Stimulated activated CD8-positive, alpha-beta memory T cell treated with anti-CD3 and anti-CD28 coated beads, Interleukin-7, amount 100 ng/mL, for 48 hours (primary cell): ENCODE measurements around the gene PKN2.

ENCODE experiments used
- DNase-seq, 2 donors: peaks; one replicate each; pipeline ENCODE4 v3.0.0-alpha.2; 2020; ENCODE audit warnings: low read depth in 1 of 2; ENCODE audit errors: extremely low read depth in 1 of 2

The PKN2 gene

DNA sequence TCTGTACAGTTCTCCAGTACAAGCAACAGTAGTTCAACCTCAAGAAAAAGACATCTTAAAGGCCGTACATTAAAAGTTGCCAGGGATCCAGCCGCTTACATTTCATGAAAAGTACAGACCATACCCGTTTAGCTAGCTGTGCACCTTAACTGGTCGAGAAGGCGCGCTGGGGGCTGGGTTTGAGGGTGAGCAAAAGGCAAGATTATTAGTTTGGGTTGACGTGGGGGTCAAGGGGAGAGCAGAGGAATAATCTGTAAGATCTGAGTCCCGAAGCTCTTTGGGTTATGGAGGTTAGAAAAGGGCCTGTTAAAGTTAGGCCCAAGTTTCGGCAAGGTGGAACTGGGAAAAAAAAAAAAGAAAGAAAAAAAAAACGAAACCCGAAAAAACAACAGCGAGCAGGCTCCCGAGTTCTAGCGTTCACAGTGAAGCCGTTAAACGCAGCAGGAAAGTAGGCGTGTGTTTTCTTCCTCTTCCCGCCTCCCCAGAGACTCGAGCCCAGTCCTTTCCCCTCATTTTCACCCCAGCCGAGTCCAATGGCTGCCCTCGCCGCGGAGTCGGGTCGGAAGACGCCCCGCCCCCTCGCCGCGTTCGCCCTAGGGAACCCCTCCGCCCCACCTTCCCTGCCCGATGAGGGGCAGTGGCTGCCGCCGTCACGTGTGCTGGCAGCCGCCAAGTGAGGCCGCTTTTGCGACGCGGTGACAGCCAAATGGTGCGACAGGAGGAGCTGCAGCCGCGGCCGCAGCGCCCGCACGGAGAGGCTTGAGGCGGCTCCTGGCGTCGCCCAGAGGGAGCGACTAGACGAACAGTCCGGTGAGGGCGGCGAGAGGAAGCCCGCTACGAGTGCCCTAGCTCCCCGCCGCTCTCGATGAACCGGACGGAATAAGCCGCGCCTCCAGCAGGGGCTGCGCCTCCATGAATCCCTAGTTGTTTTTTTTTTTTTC is at the start of gene PKN2:
TSS of gene PKN2 (plus strand) at position 733 of the 941 bp plus-strand sequence. CDS start 308 bp downstream, outside the sequence.
- DNase-seq: peak; percentile 95 to 96

DNA sequence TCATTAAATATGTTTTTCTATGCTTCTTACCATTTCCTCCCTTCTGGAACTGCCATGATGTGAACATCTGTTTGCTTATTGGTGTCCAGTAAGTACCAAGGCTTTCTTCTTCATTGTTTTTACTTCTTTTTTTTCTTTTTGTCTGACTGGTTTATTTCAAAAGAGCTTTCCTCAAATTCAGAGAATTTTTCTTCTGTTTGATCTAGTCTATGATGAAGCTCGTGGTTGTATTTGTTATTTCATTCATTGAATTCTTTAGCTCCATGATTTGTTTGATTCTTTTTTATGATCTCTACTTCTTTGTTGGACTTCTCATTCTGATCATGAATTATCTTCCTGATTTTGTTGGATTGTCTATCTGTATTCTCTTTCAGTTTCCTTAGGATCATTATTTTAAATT is 49.5 kb upstream of the PKN2 start:
- DNase-seq: no peak

DNA sequence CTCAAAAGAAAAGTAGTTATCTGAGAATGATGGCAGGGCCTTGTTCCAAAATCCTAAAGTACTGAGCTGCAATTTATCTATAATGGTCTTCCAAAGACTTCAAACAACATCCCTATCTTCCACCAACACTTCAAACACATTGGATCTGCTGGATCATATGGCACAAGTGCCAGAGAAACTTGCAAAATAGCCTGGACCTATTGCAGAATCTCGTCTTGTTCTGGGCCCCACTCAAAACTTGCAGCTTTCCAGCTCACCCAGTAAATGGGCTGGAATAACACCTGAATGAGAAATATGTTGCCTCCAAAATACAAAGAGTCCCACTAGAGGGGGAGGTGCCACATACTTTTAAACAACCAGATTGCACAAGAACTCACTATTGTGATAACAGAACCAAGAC is 44.0 kb upstream of the PKN2 start:
- no peak for DNase-seq

DNA sequence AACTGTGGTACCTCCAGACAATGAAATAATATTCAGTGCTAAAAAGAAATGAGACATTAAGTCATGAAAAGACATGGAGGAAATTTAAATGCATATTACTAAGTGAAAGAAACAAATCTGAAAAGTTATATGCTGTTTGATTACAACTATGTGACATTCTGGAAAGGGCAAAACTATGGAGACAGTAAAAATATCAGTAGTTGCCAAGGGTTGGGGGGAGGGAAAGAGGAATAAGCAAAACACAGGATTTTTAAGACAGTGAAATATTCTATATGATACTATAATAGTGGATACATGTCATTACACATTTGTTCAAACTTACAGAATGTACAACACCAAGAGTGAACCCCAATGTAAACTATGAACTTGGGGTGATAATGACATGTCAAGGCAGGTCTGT is 38.2 kb upstream of the PKN2 start:
- DNase-seq: no peak

DNA sequence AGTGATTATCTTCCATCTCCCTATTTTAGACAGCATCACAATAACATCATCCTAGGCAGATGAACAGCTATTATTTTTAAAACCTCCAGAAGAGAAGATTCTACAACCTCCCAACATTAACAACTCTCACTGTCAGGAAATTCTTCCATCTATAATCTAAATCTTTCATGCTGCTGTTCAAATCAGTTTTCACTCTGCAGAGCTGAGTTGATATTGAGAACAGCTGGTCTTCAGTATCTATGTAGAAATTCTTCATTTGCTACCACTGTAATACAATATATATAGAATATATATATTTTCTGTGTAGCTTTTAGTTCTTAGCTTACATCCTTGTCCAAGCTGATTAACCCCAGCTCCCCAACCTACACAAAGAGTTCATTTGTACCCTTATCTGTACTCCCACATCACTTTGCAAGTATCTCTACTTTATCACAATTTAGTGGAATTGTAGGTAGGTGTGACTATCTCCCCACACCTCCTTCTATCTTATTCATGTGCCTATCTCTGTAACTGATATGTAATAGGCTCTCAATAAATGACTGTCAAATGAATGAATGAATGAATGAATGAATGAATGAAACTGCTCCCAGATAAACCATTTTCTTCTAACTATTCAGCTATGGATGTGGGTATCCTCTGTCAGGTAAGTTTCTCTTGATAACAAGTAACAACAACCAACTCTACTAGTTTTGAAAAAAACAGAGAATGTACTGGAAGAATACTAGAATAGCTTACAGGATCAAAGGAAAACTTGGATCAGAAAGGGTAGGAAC is 37.4 kb upstream of the PKN2 start:
- DNase-seq: no peak

DNA sequence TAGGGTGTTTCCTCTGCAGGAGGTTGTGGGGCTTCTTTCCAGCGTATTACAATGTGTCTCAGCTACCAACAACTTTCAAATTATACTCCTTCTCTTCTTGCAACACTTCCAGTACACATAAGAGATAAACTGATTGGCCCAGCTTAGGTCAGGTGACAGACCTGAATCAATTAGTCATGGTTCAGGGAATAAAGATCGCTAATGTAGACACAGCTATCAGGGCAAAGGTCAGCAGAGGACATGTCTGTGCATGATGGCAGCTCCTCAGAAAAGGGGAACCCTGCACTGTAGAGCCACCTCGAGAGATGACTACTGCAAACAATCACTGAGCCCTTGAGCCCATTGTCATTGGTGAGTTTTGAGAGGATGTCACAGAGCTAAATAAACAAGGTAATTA is 36.8 kb upstream of the PKN2 start:
- no peak for DNase-seq

DNA sequence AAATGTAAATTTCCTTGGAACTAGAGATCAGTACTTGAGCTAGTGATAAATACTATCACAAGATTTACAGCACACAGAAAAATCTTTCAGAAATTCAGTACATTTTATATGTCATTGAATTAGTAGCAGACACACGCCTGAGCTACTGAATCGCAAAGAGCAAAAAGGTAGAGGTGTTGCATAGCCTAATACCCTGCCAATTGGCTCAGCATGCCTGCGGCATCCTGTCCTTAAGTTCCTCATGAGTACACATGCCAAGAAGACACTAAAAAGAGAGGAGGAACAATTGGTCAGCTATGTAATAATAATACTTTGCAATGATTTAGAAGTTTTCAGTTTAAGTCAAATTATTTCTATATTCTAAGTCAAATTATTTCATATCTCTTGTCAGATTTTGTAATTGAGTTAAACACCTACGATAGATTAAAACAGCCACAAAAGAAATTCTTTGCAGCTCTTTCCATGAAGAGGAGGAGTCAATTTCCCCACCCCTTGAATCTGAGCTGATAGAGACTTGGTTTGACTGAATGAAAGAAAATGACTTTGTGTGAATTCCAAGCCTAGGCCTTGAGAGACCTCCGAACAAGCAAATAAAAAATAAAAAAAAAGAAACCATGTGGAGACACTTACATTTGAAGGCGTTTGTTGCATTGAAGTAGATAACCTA is 36.2 kb upstream of the PKN2 start:
- DNase-seq: no peak

DNA sequence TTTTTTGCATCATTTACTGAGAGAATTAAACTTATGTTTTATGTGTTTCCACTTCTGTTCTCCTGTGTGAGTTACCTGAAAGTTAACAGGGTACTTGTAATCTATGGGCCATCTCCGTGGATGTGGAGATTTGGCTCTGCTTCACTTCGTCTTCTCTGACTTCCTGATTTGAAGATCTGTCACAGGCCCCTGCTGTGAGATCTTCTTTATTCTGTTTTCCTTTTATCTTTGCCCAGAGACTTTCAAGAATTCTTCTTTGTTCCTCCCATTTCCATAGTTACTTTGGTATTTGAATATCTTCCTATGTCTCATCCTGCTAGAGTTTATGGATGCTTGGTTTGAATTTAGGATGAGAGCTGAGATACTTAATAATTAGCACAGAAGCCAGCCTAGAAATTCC is 35.4 kb upstream of the PKN2 start:
- DNase-seq: no peak

DNA sequence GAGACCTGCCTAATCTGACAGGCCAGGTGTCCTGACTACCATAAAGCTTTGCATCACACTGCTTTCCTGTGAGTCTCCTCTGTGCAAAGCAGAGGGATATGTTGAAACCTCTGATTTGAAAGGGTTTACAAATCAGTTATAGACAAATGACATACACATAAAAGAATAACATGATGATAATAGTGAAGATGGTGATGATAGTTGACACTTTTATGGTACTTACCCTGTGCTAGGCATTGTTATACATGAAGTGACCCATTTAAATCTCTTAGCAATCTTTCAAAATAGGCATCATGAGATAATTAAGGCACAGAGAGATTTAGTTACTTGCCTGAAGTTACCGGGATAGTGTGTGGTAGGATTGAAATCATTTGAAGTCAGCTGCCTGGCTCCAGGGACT is 34.1 kb upstream of the PKN2 start:
- DNase-seq: no peak

DNA sequence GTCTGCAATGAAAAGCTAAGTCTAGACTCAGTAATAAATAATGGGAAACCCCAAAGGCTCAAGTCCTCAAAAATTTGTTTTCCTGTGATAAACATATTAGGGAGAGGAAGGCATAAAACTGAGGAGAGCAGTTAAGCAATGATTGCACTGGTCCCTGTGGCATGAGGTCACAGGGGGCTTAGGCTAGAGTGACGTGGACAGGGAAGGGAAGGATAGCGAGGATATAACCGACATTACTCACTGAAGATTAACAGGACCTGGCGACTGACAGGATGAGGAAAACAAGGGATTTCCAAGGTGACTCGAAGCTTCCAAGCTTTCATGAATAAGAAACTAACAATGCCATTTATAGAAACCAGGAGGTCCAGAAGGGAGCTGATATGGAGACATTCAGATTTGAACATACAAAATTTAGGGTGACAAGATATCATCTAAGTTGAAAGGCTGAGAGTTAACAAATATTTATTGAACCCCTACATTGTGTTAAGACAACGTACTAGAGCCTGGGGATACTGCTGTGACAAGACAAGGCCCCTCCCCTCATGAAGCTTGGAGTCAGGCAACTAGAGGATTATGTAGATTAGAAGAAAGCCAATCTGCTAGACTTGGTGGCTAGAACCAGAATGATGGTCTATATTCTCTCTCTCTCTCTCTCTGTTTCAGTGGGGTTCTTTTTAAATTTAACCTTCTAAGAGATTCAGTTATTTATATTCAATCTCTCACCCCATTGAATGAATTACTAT is 33.2 kb upstream of the PKN2 start:
- no peak for DNase-seq

DNA sequence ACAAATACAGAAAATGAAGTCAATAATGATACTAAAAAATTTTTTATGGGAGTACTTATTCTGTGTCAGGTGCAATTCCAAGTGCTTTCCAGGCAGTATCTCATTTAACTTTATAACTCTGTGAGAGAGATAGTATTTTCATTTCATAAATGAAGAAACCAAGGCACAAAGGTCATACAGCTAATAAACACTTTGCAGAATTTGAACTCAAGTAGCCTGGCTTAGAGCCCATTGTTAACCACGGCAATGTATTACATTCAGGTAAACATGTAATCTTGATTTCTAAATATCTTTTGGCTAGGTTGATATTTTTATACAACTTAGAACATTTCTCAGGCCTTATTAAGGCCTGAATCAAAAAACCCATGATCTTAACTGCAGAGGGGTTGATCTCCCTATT is 28.9 kb upstream of the PKN2 start:
- DNase-seq: no peak

DNA sequence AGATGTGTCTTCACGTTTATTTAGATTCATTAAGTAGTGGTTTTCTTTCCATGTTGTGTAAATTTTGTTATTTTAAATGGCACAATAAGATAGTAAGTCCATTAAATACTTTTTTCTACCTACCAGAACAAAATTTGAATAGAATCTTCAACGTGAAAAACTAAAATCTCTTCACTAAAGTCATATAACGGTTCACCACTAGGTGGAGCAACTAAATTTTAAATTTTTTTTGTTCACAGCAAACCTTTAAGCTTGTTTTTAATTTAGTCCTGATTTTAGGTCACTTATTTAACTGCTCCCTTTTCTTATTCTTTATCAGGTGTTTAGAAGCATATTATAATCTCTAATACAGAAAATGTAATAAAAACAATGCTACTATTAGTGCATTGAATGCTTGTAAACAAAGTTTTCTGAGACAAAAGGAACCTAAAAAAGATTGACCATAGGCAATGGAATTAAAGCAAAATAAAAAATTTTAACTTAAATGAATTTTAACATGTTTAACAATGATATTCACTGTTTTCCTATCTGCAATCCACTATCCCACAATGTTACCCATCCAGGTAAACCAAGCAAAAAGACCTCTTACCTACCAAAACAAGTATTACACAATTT is 28.3 kb upstream of the PKN2 start:
- DNase-seq: no peak

DNA sequence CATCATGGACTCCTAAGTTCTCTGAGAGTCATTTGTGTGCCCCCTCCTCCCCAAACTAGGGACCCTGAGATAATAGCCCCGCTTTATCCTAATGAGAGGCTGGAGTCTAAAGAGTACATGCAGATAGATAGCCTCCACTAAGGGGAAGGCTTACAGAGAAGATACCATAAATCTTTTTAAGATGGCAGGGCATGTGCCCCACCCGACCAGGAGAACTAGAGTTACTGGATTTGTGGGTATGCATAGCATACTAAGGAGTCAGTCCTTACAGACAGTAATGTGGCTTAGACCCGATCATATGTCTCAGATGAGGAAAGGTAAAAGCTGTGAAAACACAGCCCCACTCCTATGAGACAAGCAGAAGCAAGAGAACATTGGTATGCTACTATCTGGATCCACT is 25.7 kb upstream of the PKN2 start:
- no peak for DNase-seq

DNA sequence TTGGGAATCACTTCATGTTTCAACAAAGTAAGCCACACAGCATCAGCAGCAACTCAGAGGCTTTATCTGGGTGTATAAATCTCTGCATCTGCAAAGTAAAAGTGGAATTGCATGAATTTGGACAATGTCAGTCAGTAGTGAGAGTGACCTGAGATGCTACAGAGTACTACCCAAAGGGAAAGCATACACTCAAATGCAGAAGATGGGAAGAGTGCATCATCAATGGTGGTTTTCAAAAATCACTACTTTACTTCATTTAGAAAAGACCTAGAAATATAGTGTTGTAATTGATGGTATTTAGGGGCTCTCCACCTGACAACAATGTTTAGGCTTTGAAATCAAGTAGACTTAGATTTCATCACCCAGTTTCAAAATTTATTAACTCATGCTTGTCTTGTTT is 24.5 kb upstream of the PKN2 start:
- DNase-seq: no peak

DNA sequence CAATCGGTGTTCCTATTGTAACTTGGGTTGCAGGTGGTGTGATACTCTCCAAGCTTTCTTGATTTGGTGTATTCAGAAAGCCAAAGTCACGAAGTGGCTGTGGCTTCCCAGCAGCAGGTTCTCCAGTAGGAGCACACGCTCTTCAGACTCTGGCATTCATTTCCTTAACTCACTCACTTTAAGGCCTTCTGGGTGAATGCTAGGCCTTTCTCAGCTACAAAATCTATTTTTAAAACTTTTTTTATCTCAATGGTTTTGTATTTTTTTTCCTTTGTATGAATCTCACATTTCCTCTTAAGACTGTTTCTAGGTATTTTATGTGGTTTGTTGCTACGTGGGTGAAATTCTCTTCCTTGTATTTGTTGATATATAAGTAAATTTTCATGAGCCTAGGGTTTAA is 22.9 kb upstream of the PKN2 start:
- DNase-seq: no peak

DNA sequence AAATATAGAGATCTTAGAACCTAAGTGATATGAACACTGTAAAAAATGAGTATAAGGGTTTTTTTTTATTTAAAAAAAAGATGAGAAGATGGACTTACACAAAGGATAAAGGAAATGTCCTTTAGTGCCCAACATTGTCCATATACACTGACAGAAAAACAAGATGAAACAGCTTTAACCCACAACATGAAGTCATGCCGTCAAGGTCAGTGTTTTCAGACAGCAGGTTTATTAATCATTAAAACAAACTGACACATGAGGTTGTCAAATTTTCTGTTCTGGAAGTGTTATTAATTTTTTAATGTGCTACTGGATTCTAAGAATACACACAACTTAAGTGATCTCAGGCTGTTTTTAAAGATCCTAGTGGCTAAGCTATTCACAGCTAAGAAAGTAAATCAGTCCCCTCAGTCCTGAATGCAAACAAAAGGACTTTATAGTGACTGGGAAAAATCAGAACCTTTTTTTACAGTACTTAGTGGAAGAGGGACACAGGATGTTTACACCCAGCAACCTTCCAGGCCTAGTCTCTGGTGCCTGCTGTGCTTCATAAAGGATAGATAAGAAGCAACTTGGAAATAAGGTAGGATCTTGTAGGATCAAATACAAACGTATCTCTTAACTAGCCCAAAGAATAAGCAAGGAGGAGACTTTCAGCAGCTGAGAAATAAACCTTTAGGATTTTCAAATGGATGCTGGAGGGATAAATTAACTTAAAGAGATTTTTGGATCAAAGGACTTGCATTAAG is 21.9 kb upstream of the PKN2 start:
- DNase-seq: no peak

DNA sequence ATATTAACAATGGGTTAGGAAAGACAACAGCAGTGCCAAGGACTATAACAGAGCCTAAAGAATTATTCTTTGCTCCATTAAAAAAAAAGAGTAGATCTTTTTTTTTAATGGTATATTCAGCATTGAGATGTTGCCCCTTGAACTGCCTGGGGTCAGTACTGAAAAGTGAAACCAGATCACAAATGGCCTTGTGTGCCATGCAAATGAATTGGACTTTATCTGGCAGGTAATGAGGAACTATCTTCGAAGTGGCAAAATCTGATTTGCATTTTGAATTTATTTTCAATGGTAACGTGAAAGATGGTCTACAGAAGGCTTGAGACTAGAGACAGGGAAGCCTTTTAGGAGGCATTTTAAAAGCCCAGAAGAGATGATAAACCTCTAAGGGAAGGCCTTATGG is 21.4 kb upstream of the PKN2 start:
- DNase-seq: no peak

DNA sequence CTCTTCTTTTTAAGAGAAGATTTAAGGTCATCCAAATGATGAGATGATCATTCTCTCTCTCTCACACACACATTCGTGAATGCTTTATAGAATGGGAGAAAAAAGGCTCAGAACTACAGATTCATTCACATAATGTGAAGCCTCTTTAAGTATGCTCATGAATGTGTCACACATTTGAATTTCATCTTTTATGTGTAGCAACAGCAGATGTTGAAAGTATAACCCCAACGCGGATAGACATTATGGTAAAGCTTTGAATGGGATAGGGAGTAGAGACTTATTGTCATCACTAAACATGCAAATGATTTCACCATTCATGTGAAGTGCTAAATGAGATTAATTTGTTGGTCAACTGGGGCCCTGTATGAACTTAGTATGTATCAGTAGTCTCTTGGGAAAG is 15.7 kb upstream of the PKN2 start:
- DNase-seq: no peak

DNA sequence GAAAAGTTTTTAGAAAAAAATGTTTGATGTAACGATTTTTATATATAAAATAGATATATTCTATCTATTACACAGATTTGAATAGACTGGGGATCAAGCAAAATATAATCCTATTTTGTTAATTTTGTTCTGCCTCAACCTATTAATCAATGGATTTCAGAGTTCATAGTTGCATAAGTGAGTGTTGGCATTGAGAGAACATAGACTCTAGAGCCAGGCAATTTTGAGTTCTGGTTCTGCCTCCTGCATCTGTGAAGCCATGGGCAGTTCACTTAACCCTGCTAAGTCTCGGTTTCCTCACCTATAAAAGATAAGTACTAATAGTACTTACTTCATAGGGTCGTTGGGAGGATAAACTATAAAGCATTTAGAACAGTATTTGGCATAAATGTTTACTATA is 13.6 kb upstream of the PKN2 start:
- no peak for DNase-seq

DNA sequence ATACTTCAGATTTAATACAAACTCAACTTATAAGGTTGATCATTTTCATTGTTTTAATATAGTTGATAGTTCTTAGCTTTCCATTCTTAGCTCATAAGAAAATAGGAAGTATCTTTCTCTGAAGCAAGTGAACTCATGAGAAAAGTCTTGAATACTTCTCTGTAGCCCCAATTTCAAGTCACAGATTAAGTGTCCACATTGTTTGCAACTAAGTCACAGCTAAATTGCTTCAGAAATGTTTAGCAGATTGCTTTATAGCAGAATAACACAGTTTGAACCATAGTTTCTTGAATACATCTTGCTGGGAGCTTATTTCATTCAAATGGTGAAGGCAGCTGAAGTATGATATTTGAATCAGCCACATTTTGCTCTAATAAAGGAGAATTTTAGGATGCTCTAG is 10.6 kb upstream of the PKN2 start:
- no peak for DNase-seq
